ENCODE measurements around the gene CSF1R.

The CSF1R gene

GRCh38 chr5:150022681-150023080 lies 63.7 kb downstream of the CSF1R start:
- DNase-seq: no peak

- DNase-seq: no peak
These were observed 64.2 kb downstream of the CSF1R start for GRCh38 chr5:150022158-150022531.

GRCh38 chr5:150021491-150022157 lies 64.7 kb downstream of the CSF1R start:
- DNase-seq: no peak

GRCh38 chr5:150020249-150020648 lies 66.1 kb downstream of the CSF1R start:
- DNase-seq: no peak

- no peak for DNase-seq
These were observed 68.9 kb downstream of the CSF1R start for GRCh38 chr5:150017226-150018005.

- no peak for DNase-seq
These were observed 69.8 kb downstream of the CSF1R start for GRCh38 chr5:150016537-150016936.

GRCh38 chr5:150015415-150015814 lies 70.9 kb downstream of the CSF1R start:
- no peak for DNase-seq

GRCh38 chr5:150014456-150014855 lies 71.9 kb downstream of the CSF1R start:
- DNase-seq: no peak

- no peak for DNase-seq
These were observed 72.4 kb downstream of the CSF1R start for GRCh38 chr5:150013931-150014330.

- DNase-seq: no peak
These were observed 76.5 kb downstream of the CSF1R start for GRCh38 chr5:150009671-150010387.

- DNase-seq: no peak
These were observed 79.3 kb downstream of the CSF1R start for GRCh38 chr5:150007050-150007449.

- no peak for DNase-seq
These were observed 80.0 kb downstream of the CSF1R start for GRCh38 chr5:150006318-150006717.

Measured in CD4-positive, alpha-beta T cell treated with Interleukin-12 subunit alpha and Interleukin-12 subunit beta, for 1 hour (primary cell).